HG03460 (cell line): ENCODE data around the gene GABRA6.
"Not testable (repeated sequence)": the region's sequence is repeated elsewhere in the genome, so short reads cannot be mapped to it uniquely, and the experiment has no call there.

Experiments
- ATAC-seq: cut with Tn5 transposase; IDR thresholded peaks from one replicate; pipeline ENCODE4 v1.9.1; 2021; ENCODE audit not compliant: unreplicated experiment

GABRA6 gene

GRCh38 chr5:161685461-161685860 lies at the start of gene GABRA6:
GABRA6 (plus strand) TSS chr5:161685721; CDS start chr5:161685990, 269 bp downstream.
- no peak for ATAC-seq

DNA sequence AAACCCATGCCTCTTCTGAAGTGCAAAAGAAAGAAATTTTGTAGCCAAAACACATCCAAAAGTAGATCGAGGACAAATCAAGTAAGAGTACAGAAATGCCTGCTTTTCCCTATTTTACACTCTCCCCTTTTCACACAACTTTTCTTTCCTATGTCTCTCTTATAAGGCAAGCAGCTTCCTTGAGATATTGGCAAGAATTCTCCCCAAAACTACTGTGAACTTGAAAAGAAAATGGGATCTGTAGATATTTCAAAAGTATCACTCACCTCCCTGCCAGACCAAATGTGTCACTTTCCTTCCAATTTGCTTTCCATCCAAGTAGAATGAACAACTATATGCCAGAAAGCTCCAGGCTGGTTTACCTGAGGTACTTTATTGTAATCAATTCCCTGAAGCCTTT lies 47.9 kb upstream of the GABRA6 start:
- no peak for ATAC-seq

DNA sequence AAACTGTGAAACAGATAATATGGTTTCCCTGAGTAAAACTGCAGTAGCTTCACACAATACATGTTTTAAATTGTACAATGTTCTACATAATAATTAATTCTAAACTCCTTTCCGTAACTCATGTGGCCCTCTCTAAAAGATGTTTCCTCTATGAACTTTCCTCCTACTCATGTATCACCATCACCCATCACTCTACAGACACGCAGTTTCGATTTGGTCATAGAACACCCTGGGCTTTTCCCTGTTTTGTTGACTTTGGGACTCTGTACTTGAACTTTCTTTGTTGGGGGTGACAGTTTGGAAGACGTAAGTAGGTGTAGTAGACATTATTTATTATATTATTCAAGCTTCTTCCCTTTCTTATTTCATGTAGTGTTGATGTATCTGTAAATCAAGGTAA lies 44.1 kb upstream of the GABRA6 start:
- ATAC-seq: no peak

DNA sequence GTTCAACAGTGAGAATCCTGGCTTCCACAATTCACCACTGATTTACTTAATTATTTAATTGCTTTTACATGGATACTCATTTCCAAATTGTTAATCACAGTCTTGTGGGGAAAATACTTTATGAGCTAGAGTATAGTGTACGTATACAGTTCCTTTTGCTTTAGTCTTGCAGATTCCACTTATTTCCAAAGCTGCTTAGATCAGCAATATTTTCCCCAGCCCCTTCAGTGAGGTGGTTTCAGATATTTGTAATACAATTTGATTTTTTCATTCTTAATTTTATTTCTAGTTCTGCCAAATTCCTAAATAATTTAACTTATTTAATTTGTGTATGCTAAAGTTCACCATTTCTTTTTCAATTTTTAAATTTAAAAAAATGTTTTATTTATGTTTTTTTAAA lies 40.3 kb upstream of the GABRA6 start:
- no peak for ATAC-seq

DNA sequence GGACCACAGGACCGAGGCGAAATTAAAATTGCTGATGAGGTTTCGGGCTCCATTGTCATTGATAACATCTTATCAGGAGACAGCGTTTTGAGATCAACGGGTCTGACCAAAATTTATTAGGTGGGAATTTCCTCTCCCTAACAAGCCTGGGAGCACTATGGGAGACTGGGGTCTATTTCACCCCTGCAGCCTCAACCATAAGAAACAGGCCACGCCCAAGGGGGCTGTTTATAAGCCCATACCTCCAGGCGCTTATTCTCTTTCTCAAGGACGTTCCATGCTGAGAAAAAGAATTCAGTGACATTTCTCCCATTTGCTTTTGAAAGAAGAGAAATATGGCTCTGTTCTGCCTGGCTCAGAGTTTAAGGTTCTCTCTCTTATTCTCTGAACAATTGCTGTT lies 33.6 kb upstream of the GABRA6 start:
- ATAC-seq: not testable (repeated sequence)

DNA sequence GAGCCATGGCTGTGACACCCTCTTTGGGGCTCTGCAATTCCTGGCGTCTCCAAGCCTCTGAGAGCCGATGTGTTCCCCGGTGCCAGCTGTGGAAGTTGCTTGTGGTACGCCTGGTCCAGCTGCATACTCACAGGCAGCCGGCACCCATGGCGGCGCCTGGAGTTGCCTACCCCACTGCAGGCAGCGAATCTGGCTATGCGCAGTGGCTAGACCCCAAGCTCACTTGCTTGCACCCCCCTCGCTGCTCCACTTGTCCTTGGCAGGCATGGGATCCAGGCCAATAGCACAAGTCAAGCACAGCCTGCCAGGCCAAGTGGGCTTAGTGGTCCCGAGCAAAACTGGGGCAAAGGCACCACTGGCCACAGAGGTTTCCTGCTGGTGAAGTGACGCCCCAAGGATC lies 24.7 kb upstream of the GABRA6 start:
- no peak for ATAC-seq

DNA sequence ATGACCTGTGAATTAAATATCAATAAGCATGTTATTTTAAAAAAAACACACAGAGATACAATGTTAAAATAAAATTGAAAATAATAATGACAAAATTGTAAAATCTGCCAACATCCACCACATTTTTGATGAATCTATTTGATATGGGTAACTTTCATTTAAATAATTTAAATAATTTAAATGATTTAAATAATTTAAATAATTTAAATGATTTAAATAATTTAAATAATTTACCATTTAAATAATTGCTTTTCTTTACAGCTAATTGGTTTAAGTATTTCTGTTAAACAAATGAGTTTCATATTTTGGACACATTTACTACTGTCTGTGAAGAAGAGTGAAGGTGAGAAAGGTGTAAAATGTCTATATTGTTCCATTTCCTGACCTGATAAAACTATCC lies 22.1 kb upstream of the GABRA6 start:
- ATAC-seq: no peak

DNA sequence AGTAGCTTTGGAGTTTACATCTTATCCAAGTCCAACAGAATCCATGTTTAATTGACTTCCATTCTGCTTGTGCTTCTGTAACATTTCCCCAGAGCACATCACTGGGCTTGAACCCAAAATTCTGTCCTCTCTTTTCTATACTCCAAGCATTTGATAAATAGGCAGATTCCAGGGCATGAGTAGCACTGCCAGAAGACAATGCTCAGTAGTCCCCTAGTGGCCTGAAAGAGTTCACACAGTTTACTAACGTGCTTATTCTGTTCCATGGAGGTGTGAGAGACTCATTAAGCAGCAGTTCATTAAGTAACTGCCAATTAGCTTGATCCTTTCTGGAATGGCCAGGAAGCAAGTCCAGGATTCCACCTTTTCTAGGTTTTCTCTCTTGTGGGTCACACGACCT lies 9.4 kb upstream of the GABRA6 start:
- peak; percentile 82 for ATAC-seq

- no peak for ATAC-seq
These were observed 628 bp downstream of the GABRA6 start for GRCh38 chr5:161686149-161686548.

- ATAC-seq: no peak
These were observed 1.4 kb downstream of the GABRA6 start for GRCh38 chr5:161686881-161687280.

DNA sequence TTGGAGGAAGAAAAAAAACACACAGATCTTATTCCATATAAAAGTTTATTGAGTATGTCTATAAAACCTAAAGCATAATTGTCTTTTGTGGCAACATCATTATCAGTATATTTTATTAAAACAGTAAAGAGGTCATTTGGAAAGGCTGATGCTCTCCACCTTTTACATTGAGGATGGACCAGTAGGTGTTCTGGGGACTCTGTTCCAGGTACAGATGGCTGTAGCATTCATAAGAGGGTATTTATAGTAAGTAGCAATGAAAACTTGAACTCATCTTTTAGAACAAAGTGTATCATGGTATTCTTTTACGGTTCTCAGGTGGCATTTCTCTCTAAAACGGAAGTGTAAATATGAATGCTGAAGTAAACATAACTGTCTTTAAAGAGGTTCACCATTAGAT lies 1.8 kb downstream of the GABRA6 start:
- ATAC-seq: no peak

DNA sequence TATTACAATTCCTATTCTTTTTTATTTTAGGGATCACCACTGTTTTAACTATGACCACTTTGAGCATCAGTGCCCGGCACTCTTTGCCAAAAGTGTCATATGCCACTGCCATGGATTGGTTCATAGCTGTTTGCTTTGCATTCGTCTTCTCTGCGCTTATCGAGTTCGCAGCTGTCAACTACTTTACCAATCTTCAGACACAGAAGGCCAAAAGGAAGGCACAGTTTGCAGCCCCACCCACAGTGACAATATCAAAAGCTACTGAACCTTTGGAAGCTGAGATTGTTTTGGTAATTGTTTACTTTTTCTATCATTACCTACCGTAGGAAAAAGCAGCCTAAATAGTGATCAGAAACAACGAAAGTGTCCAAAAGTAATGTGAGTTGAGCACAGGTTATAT lies 6.4 kb downstream of the GABRA6 start:
- ATAC-seq: no peak

GRCh38 chr5:161697001-161697400 lies 11.5 kb downstream of the GABRA6 start:
- ATAC-seq: no peak

DNA sequence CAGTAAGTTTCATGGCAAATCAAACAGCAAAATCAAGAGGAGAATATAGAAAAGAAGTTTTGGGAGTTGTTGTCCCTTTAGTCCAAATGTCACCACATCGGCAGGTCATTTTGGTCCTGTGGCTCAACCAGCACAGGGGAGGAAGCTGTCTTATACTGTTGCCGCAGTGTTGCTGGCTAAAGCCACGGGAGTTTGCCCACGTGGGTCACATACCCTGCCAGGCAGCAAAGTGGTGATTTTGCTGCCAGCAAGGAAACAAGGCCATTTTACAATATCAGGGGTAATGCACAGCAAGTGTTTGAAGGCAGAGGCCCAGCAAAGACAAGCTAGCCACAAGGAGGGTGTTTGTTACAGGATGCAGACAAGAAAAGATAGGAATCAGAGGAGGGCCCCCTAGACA lies 14.5 kb downstream of the GABRA6 start:
- no peak for ATAC-seq

DNA sequence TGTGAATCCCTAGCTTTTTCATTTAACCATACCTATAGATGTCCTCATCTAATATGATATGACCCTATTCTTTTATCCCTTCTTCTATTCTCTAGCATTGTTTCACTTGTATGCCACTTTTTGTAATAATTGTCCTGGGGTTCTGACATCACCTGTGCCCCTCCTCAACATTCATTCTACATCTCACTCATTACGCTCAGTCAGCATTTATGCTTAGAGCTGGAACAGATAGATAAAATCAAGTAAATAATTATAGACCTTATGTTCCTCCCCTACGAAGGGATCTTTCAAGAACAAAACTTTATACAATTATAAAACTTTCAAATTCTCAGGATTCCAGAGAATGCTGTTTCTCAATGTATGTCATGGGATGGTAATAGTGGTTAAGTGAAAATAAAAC lies 18.0 kb downstream of the GABRA6 start:
- ATAC-seq: no peak

- no peak for ATAC-seq
These were observed 21.9 kb downstream of the GABRA6 start for GRCh38 chr5:161707382-161707781.

- ATAC-seq: no peak
These were observed 23.7 kb downstream of the GABRA6 start for GRCh38 chr5:161709239-161709638.

GRCh38 chr5:161713042-161713441 lies 27.5 kb downstream of the GABRA6 start:
- no peak for ATAC-seq

- no peak for ATAC-seq
These were observed 33.6 kb downstream of the GABRA6 start for GRCh38 chr5:161719157-161719556.

DNA sequence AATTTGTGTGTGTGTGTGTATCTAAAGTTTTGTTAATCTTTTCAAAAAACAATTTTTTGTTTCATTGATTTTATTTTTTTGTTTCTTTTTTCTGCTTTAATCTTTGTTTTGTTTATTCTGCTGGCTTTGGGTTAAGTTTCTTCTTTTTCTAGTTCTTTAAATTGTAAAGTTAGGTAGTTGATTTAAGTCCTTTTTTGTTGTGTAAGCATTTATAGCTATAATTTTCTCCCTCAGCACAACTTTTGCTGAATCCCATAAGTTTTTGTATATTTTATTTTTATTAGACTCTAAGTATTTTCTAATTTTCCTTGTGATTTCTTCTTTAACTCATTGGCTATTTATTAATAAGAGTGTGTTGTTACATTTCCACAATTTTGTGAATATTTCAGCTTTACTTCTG lies 34.9 kb downstream of the GABRA6 start:
- no peak for ATAC-seq

- no peak for ATAC-seq
These were observed 49.2 kb downstream of the GABRA6 start for GRCh38 chr5:161734741-161735140.

DNA sequence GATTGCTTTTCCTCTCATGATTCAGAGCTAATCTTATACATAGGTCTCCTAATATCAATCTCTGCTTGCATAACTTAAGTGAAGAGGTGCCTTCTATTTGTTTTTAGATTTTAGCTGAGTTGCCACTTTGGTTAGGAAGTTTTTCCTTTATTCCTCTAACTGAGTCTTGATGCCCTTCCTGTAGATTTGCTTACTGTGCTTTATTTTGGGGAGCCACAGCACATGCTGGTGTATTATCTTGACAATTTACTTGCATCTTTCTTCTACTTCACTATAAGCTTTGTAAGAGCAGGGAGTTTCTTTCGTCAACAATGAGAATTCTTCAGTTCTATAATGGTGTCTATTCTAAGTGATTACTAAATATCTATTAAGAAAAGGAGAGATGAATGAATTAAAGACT lies 54.9 kb downstream of the GABRA6 start:
- ATAC-seq: no peak

DNA sequence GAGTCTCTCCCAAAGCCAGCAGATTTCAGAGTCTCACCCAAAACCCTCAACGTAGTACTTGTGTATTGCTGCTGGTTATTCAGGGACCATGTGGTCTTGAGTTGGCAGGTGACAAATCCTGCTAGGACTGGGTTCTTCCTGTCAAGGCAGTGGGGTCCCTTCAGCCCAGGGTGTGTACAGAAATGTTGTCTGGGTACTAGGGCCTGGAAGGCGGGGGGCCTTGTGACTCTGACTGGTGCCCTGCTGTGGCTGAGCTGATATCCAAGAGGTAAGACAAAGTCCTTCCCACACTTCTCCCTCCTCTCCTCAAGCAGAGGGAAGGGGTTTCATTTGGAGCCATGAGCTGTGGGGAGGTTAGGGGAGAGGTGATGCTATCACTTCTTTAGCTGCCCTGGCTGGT lies 58.8 kb downstream of the GABRA6 start:
- no peak for ATAC-seq

- ATAC-seq: no peak
These were observed 59.9 kb downstream of the GABRA6 start for GRCh38 chr5:161745392-161745791.
